HepG2 (cell line): ENCODE data around the gene DNASE1. TPM values are rescaled to one million over a fixed set of nuclear protein-coding genes. Genes with fewer than 3 reads are reported as not detected.
"Not testable (repeated sequence)": the region's sequence is repeated elsewhere in the genome, so short reads cannot be mapped to it uniquely, and the experiment has no call there.

Experiments used
- ATAC-seq: fragments of 200-7000 bp; cut with Tn5 transposase; 3 replicates; pipeline ENCODE4 v1.9.1; 2020; ENCODE audit warnings: mild to moderate bottlenecking, moderate library complexity
- BruUV-seq: library from RNA; stranded (reverse); fragments of 400-500 nt; replicated peaks from 2 replicates; lab custom pipeline; 2021; lab: Mats Ljungman, UMichigan
- CTCF ChIA-PET: fragments of 300-600 bp; formaldehyde crosslinking; extraction: SDS; loops from one replicate; lab custom pipeline; 2021; ENCODE audit warnings: low total read pairs, inconsistent platforms, low intra/inter-chr PET ratio; lab: Yijun Ruan, JAX
- POLR2A ChIA-PET: fragments of 350-600 bp; sonication (Branson Sonifier 250); formaldehyde crosslinking; loops from one replicate; lab custom pipeline; 2020; ENCODE audit warnings: antibody characterized with exemption, inconsistent platforms; lab: Yijun Ruan, JAX
- DNase-seq: peaks from one replicate; pipeline ENCODE4 v3.0.0-alpha.2; 2015; ENCODE audit warnings: low spot score
- FAIRE-seq: peaks from 3 replicates; lab custom pipeline; 2011; peaks lifted over from hg19 to GRCh38; lab: Jason Lieb, UNC
- H2AFZ ChIP-seq: one replicate; pipeline ENCODE4 v1.6.1; 2011; ENCODE audit warnings: low read length, inconsistent platforms
- H3K27ac ChIP-seq: fragments of 300-600 bp; 3 replicates; pipeline ENCODE4 v1.8.0; 2011; ENCODE audit warnings: mixed run types, mild to moderate bottlenecking, mixed read lengths, low read length, inconsistent platforms; ENCODE audit not compliant: insufficient read depth; ENCODE audit errors: extremely low read length
- H3K27me3 ChIP-seq, 2 experiments: fragments of 200-600 bp in 1 of 2; 2 replicates in 1 of 2; 3 replicates in 1 of 2; pipeline versions ENCODE4 v1.6.0 to v1.8.0; 2011; ENCODE audit warnings: low read length in 2 of 2, mild to moderate bottlenecking in 2 of 2, moderate library complexity in 2 of 2, inconsistent platforms in 1 of 2; ENCODE audit not compliant: insufficient read depth in 2 of 2, control insufficient read depth in 1 of 2
- H3K36me3 ChIP-seq, 2 experiments: fragments of 200-600 bp in 1 of 2; replicated peaks in 1 of 2; 2 replicates in 1 of 2; 3 replicates in 1 of 2; pipeline versions ENCODE4 v1.5.1 to v1.8.0; 2011; ENCODE audit warnings: low read length in 2 of 2, inconsistent platforms in 1 of 2; ENCODE audit not compliant: insufficient read depth in 2 of 2, control insufficient read depth in 1 of 2
- H3K4me1 ChIP-seq: 2 replicates; pipeline ENCODE4 v1.5.1; 2012; ENCODE audit warnings: low read length, inconsistent platforms; ENCODE audit not compliant: insufficient read depth
- H3K4me2 ChIP-seq: 2 replicates; pipeline ENCODE4 v1.6.0; 2011; ENCODE audit warnings: low read depth, low read length, inconsistent platforms
- H3K4me3 ChIP-seq, 3 experiments: fragments of 200-600 bp in 1 of 3; sonication (generic), shearing (Covaris generic) in 1 of 3; replicated peaks in 1 of 3; 2 replicates each; pipeline ENCODE4 v1.5.1; 2011 to 2016; ENCODE audit warnings: low read length in 3 of 3, inconsistent platforms in 2 of 3, low read depth in 2 of 3, mild to moderate bottlenecking in 2 of 3, control low read depth in 1 of 3, mixed read lengths in 1 of 3; ENCODE audit not compliant: insufficient read depth in 1 of 3
- H3K79me2 ChIP-seq: one replicate; pipeline ENCODE4 v1.6.1; 2011; ENCODE audit warnings: low read length, inconsistent platforms; ENCODE audit not compliant: insufficient read depth
- H3K9ac ChIP-seq: 2 replicates; pipeline ENCODE4 v1.6.0; 2011; ENCODE audit warnings: mild to moderate bottlenecking, low read depth, low read length, inconsistent platforms; ENCODE audit not compliant: insufficient read depth
- H3K9me3 ChIP-seq: 2 replicates; pipeline ENCODE4 v1.5.1; 2012; ENCODE audit warnings: mild to moderate bottlenecking, low read length
- H4K20me1 ChIP-seq: 2 replicates; pipeline ENCODE4 v1.6.0; 2011; ENCODE audit warnings: inconsistent platforms, mild to moderate bottlenecking, low read length, moderate library complexity; ENCODE audit not compliant: insufficient read depth
- AGO2 ChIP-seq: fragments of 200-400 bp; formaldehyde crosslinking; optimal IDR thresholded peaks from 2 replicates; pipeline ENCODE3; 2017; ENCODE audit warnings: mild to moderate bottlenecking, low read depth, low read length, moderate library complexity
- CENPT ChIP-seq: sonication (generic); formaldehyde crosslinking; IDR thresholded peaks from 2 replicates; pipeline ENCODE4 v1.8.0; 2022; ENCODE audit warnings: low read depth, mild to moderate bottlenecking, moderate library complexity, missing genetic modification reagents
- HNF1B ChIP-seq: sonication (generic); formaldehyde crosslinking; IDR thresholded peaks from 2 replicates; pipeline ENCODE4 v1.5.1; 2020; ENCODE audit warnings: mild to moderate bottlenecking, moderate library complexity, missing genetic modification reagents
- KDM2A ChIP-seq: sonication (generic); formaldehyde crosslinking; IDR thresholded peaks from 2 replicates; pipeline ENCODE4 v1.4.0; 2020; ENCODE audit warnings: low read depth, missing genetic modification reagents, borderline replicate concordance
- KLF16 ChIP-seq, 2 experiments: sonication (generic) in 1 of 2; formaldehyde crosslinking in 1 of 2; IDR thresholded peaks; 2 replicates each; pipeline versions ENCODE4 v1.6.1 to v1.8.0; 2016 to 2023; ENCODE audit warnings: missing genetic modification reagents in 2 of 2, missing compliant biosample characterization in 1 of 2
- RBM22 ChIP-seq: fragments of 200-400 bp; formaldehyde crosslinking; optimal IDR thresholded peaks from 2 replicates; pipeline ENCODE3; 2017; ENCODE audit warnings: mild to moderate bottlenecking, low read length, moderate library complexity
- ZNF446 ChIP-seq: sonication (generic); formaldehyde crosslinking; IDR thresholded peaks from 2 replicates; pipeline ENCODE4 v1.5.0; 2020; ENCODE audit warnings: mild to moderate bottlenecking, missing genetic modification reagents
- ZNF460 ChIP-seq: sonication (generic); formaldehyde crosslinking; IDR thresholded peaks from 2 replicates; pipeline ENCODE4 v1.5.1; 2020; ENCODE audit warnings: missing genetic modification reagents, mild to moderate bottlenecking, borderline replicate concordance
- ZNF556 ChIP-seq: sonication (generic); formaldehyde crosslinking; IDR thresholded peaks from 2 replicates; pipeline ENCODE4 v1.4.0; 2020; ENCODE audit warnings: mild to moderate bottlenecking, missing genetic modification reagents, borderline replicate concordance
- WGBS: methylation state at CpG from one replicate; pipeline ENCODE4 v1.1.6; 2017; ENCODE audit warnings: low lambda C conversion rate; 5-methylcytosine and 5-hydroxymethylcytosine counted together
- in situ Hi-C: cut with HindIII; loops from 2 replicates; pipeline ENCODE4 v1.10.0; 2017; ENCODE audit warnings: low pct_unique_long_range_greater_than_20kb; ENCODE audit not compliant: extremely low pct_ligation_motif_present
- intact Hi-C: fragments of 100-400 bp; cut with micrococcal nuclease; formaldehyde crosslinking; loops from one replicate; pipeline ENCODE4 v1.10.0; 2022; ENCODE audit not compliant: unreplicated experiment
- polyA plus RNA-seq, 8 experiments: library from polyadenylated mRNA; depleted of rRNA in 3 of 8; stranded (reverse) in 7 of 8; unstranded in 1 of 8; fragments of >200 nt; fragmentation: Illumina TruSeq in 4 of 8; extraction: Trizol in 4 of 8; gene quantifications; 2 replicates each; pipeline versions ENCODE4 v1.2.1 to v1.2.3, GENCODE V29; 2011 to 2016; ENCODE audit warnings: low read depth in 4 of 8, missing spikeins in 1 of 8, mixed read lengths in 1 of 8; ENCODE audit not compliant: insufficient read depth in 1 of 8
- total RNA-seq, 5 experiments: library from RNA; depleted of rRNA; stranded (reverse); fragments of >200 nt; fragmentation: Illumina TruSeq; extraction: Trizol; gene quantifications; 2 replicates each; pipeline ENCODE4 v1.2.3, GENCODE V29; 2016; ENCODE audit warnings: low read depth in 1 of 5
- TF ChIP-seq, protein P1 (sequence below): sonication (generic); formaldehyde crosslinking; IDR thresholded peaks from 2 replicates; pipeline ENCODE4 v1.4.0; 2020; ENCODE audit warnings: missing genetic modification reagents

DNASE1 gene
- total and polyA plus RNA-seq, 2 of the 13 experiments (the other 11 are each of a cell fraction or from before 2014, with no cell fraction given) = 7.1 to 11.1 TPM

- peak overlapping the region; percentile 64 for H3K27ac ChIP-seq
- H3K4me2 ChIP-seq = no peak overlapping the region
- ChIA-PET CTCF (no interaction called here), POLR2A (interaction anchor here (0.6 kb wide), 1 partner anchor 33 kb away, joined by 3 read pairs; no protein-coding TSS in a partner anchor)
- no TSS peak for BruUV-seq
- no peaks in the 10 kb centered on the region for H3K9me3 ChIP-seq
- no peak overlapping the region for H3K4me3 ChIP-seq
- TF ChIP-seq, protein P1, sequence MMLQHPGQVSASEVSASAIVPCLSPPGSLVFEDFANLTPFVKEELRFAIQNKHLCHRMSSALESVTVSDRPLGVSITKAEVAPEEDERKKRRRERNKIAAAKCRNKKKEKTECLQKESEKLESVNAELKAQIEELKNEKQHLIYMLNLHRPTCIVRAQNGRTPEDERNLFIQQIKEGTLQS (CRISPR knock-in tag) = no peak
- no peak for TF ChIP-seq ZNF446 (CRISPR knock-in tag)
- peak; percentile 44 for TF ChIP-seq RBM22
- TF ChIP-seq ZNF556 (CRISPR knock-in tag) = no peak
- 0 out of 2 replicates have a peak, but pooled peaks have one; percentile 5 for TF ChIP-seq KDM2A (CRISPR knock-in tag)
- no peak for TF ChIP-seq HNF1B (CRISPR knock-in tag)
- peak; percentile 32; the same call in 1 of the 2 replicates for TF ChIP-seq CENPT (CRISPR knock-in tag)
- no peak for TF ChIP-seq ZNF460
- TF ChIP-seq AGO2 = peak; percentile 76
- no peak for TF ChIP-seq KLF16 (CRISPR knock-in tag; IDR thresholded peaks at IDR 0.05)
- H3K27me3 ChIP-seq = no peaks in the 10 kb centered on the region
- H3K4me1 ChIP-seq = peaks cover 43% of the 10 kb centered on the region
- H2AFZ ChIP-seq = no peak overlapping the region
- WGBS = 100% methylated on average over 2 of the region's 21 CpGs
- ATAC-seq (no peak), DNase-seq (no peak), FAIRE-seq (no peak)
- no peaks in the 10 kb centered on the region for H3K79me2 ChIP-seq
- in situ Hi-C loops = no loop called here
- peaks cover 16 to 41% of the 10 kb centered on the region in 2 experiments for H3K36me3 ChIP-seq
- intact Hi-C loops = loop anchor here (2.0 kb wide), 1 partner anchor 39 kb away; no protein-coding TSS in a partner anchor
- no peak overlapping the region for H3K9ac ChIP-seq
- no peaks in the 10 kb centered on the region for H4K20me1 ChIP-seq
Measured at GRCh38 chr16:3655396-3656159, 1.1 kb downstream of the DNASE1 start.

GRCh38 chr16:3656160-3656490 is 1.6 kb downstream of the DNASE1 start:
- in situ Hi-C loops, CTCF ChIA-PET: not testable (repeated sequence)

More at GRCh38 chr16:3656160-3656490, 1.6 kb downstream of the DNASE1 start:
- Histone ChIP-seq H3K4me1 (peaks cover 43% of the 10 kb centered on the region), H3K36me3 (peaks cover 15 to 47% of the 10 kb centered on the region in 2 experiments)
- not testable (repeated sequence) for H3K27ac ChIP-seq, H3K9ac ChIP-seq, DNase-seq, FAIRE-seq, H4K20me1 ChIP-seq, H3K4me2 ChIP-seq, H3K27me3 ChIP-seq, BruUV-seq, H3K79me2 ChIP-seq, ATAC-seq, H3K4me3 ChIP-seq, H2AFZ ChIP-seq, H3K9me3 ChIP-seq
- WGBS = 100% methylated on average over 7 of the region's 10 CpGs
- POLR2A ChIA-PET = interaction anchor here (0.6 kb wide), 1 partner anchor 33 kb away, joined by 3 read pairs; no protein-coding TSS in a partner anchor
- intact Hi-C loops = loop anchor here (2.0 kb wide), 1 partner anchor 39 kb away; no protein-coding TSS in a partner anchor
